T-cell (primary cell): ENCODE results near the gene NRK. TPM values are rescaled to one million over a fixed set of nuclear protein-coding genes. Genes with fewer than 3 reads are reported as not detected.
"Not testable (repeated sequence)": the region's sequence is repeated elsewhere in the genome, so short reads cannot be mapped to it uniquely, and the experiment has no call there.

Source experiments
- ATAC-seq, 4 experiments: fragments of 200-7000 bp in 3 of 4; fragments of 150-1000 bp in 1 of 4; cut with Tn5 transposase; replicated peaks in 1 of 4; 1 replicate in 3 of 4; 2 replicates in 1 of 4; pipeline ENCODE4 v1.10.0; 2021; ENCODE audit warnings: moderate library complexity in 3 of 4, mild to moderate bottlenecking in 2 of 4, moderate number of reproducible peaks in 1 of 4
- CTCF ChIA-PET, 2 donors: fragments of 300-600 bp; sonication (Branson Sonifier 250); formaldehyde crosslinking; loops; one replicate each; lab custom pipeline; 2022; ENCODE audit warnings: antibody characterized with exemption in 2 of 2; lab: Charles Lee
- POLR2A ChIA-PET, 2 donors: fragments of 300-600 bp; sonication (Branson Sonifier 250); formaldehyde crosslinking; loops; one replicate each; lab custom pipeline; 2022; ENCODE audit warnings: antibody characterized with exemption in 2 of 2; lab: Charles Lee
- DNase-seq, 35 experiments: peaks; one replicate each; pipeline versions ENCODE4 v3.0.0 to v3.0.0-alpha.2; 2013 to 2023
- H3K27ac ChIP-seq: one replicate; pipeline ENCODE4 v1.5.1; 2013; ENCODE audit warnings: low read length
- H3K27me3 ChIP-seq, 2 experiments: replicated peaks in 1 of 2; 1 replicate in 1 of 2; 2 replicates in 1 of 2; pipeline versions ENCODE4 v1.6.1 to v1.7.0; 2013; ENCODE audit warnings: low read length in 1 of 2, mixed read lengths in 1 of 2; ENCODE audit not compliant: control insufficient read depth in 2 of 2, insufficient read depth in 2 of 2; ENCODE audit errors: extremely low read depth in 1 of 2
- H3K36me3 ChIP-seq, 2 donors: 1 replicate in 1 of 2; 2 replicates in 1 of 2; pipeline versions ENCODE4 v1.6.1 to v1.7.0; 2013; ENCODE audit warnings: low read length in 1 of 2; ENCODE audit not compliant: control insufficient read depth in 2 of 2, insufficient read depth in 1 of 2; ENCODE audit errors: extremely low read depth in 1 of 2
- H3K4me1 ChIP-seq, 2 experiments: 1 replicate in 1 of 2; 2 replicates in 1 of 2; pipeline versions ENCODE4 v1.6.1 to v1.7.0; 2013; ENCODE audit warnings: low read length in 2 of 2, mixed read lengths in 1 of 2; ENCODE audit not compliant: insufficient read depth in 2 of 2, control insufficient read depth in 1 of 2; ENCODE audit errors: extremely low read depth in 1 of 2
- H3K4me3 ChIP-seq, 2 donors: 1 replicate in 1 of 2; 2 replicates in 1 of 2; pipeline versions ENCODE4 v1.5.1 to v1.7.0; 2013; ENCODE audit warnings: mild to moderate bottlenecking in 2 of 2, low read length in 1 of 2, moderate library complexity in 1 of 2; ENCODE audit not compliant: control insufficient read depth in 1 of 2; ENCODE audit errors: extremely low read depth in 1 of 2
- H3K9me3 ChIP-seq: 2 replicates; pipeline ENCODE4 v1.7.0; 2013
- H3K27ac Mint-ChIP-seq, 2 donors: one replicate each; pipeline ENCODE4 v1.8.0; 2020 to 2021; ENCODE audit warnings: mild to moderate bottlenecking in 2 of 2, mixed read lengths in 2 of 2
- H3K27me3 Mint-ChIP-seq, 2 donors: one replicate each; pipeline ENCODE4 v1.8.0; 2021 to 2022; ENCODE audit warnings: mixed read lengths in 2 of 2
- H3K36me3 Mint-ChIP-seq: one replicate; pipeline ENCODE4 v1.8.0; 2021; ENCODE audit warnings: mixed read lengths
- H3K4me1 Mint-ChIP-seq, 3 donors: one replicate each; pipeline ENCODE4 v1.8.0; 2020 to 2022; ENCODE audit warnings: mixed read lengths in 3 of 3, mild to moderate bottlenecking in 1 of 3
- H3K4me3 Mint-ChIP-seq, 3 donors: one replicate each; pipeline ENCODE4 v1.8.0; 2020 to 2022; ENCODE audit warnings: mild to moderate bottlenecking in 3 of 3, mixed read lengths in 3 of 3, moderate library complexity in 3 of 3
- H3K9me3 Mint-ChIP-seq, 3 donors: one replicate each; pipeline ENCODE4 v1.8.0; 2020 to 2022; ENCODE audit warnings: mixed read lengths in 3 of 3
- WGBS: methylation state at CpG from one replicate; pipeline ENCODE4 v1.1.5; 2013; ENCODE audit warnings: missing lambda C conversion rate; ENCODE audit not compliant: insufficient coverage; 5-methylcytosine and 5-hydroxymethylcytosine counted together
- total RNA-seq, 35 experiments: library from RNA in 6 of 35; stranded (reverse) in 6 of 35; fragments of 120-200 nt in 1 of 35; gene quantifications; one replicate each; pipeline versions ENCODE4 v1.2.1 to v1.2.4 and lab custom pipeline; 2013 to 2026

Gene NRK
- total RNA-seq, 5 donors from 2014 or later (not counting 1 experiment from before 2014, with no cell fraction given), result 0.12 to 0.13 TPM; not detected in 3

GRCh38 chrX:105803891-105804290 lies 18.4 kb upstream of the NRK start:
- Mint-ChIP-seq H3K9me3 (peaks cover 0 to 7% (median 6%) of the 10 kb centered on the region in 3 donors), H3K27me3 (no peaks in the 10 kb centered on the region), H3K36me3 (no peaks in the 10 kb centered on the region), H3K4me3 (no peak overlapping the region), H3K4me1 (no peaks in the 10 kb centered on the region), H3K27ac (no peak overlapping the region)
- H3K27ac ChIP-seq, result no peak overlapping the region
- CTCF ChIA-PET, result no interaction called here
- no peak for DNase-seq
- no peak overlapping the region for H3K4me3 ChIP-seq
- H3K36me3 ChIP-seq, result no peaks in the 10 kb centered on the region
- no peaks in the 10 kb centered on the region for H3K9me3 ChIP-seq
- POLR2A ChIA-PET, result no interaction called here
- H3K4me1 ChIP-seq, result no peaks in the 10 kb centered on the region
- H3K27me3 ChIP-seq, result no peaks in the 10 kb centered on the region
- no peak for ATAC-seq
- no CpG with 5 or more reads among the region's 2 CpGs for WGBS

GRCh38 chrX:105805655-105806054 lies 16.7 kb upstream of the NRK start:
- H3K4me3 ChIP-seq, H3K4me1 ChIP-seq, H3K27me3 ChIP-seq, H3K36me3 ChIP-seq, H3K9me3 ChIP-seq, H3K27ac Mint-ChIP-seq, H3K27ac ChIP-seq, DNase-seq, H3K27me3 Mint-ChIP-seq, H3K4me1 Mint-ChIP-seq, ATAC-seq, CTCF ChIA-PET, H3K36me3 Mint-ChIP-seq, POLR2A ChIA-PET, H3K4me3 Mint-ChIP-seq: not testable (repeated sequence)
- H3K9me3 Mint-ChIP-seq, result peaks cover 3 to 12% (median 6%) of the 10 kb centered on the region in 3 donors

GRCh38 chrX:105816517-105816916 lies 5.8 kb upstream of the NRK start:
- Histone ChIP-seq H3K36me3 (no peaks in the 10 kb centered on the region), H3K9me3 (no peaks in the 10 kb centered on the region), H3K27ac (no peak overlapping the region), H3K27me3 (peaks cover 2 to 4% of the 10 kb centered on the region in 2 experiments), H3K4me1 (no peaks in the 10 kb centered on the region), H3K4me3 (no peak overlapping the region)
- Mint-ChIP-seq H3K9me3 (peaks cover 0 to 3% (median 0%) of the 10 kb centered on the region in 3 donors), H3K36me3 (no peaks in the 10 kb centered on the region), H3K27ac (no peak overlapping the region), H3K27me3 (peaks cover 10 to 51% of the 10 kb centered on the region in 2 donors), H3K4me1 (no peaks in the 10 kb centered on the region), H3K4me3 (no peak overlapping the region)
- WGBS, result 60% methylated on average over 1 of the region's 2 CpGs
- ATAC-seq, result no peak
- no peak for DNase-seq
- ChIA-PET POLR2A (no interaction called here), CTCF (no interaction called here)

- H3K4me3 Mint-ChIP-seq, result no peak overlapping the region
- H3K4me1 Mint-ChIP-seq, result no peaks in the 10 kb centered on the region
- Histone ChIP-seq H3K36me3 (no peaks in the 10 kb centered on the region), H3K4me1 (no peaks in the 10 kb centered on the region), H3K27ac (no peak overlapping the region), H3K9me3 (no peaks in the 10 kb centered on the region), H3K27me3 (peaks cover 2 to 21% of the 10 kb centered on the region in 2 experiments), H3K4me3 (no peak overlapping the region)
- WGBS, result 25% methylated on average over 2 of the region's 7 CpGs
- peaks cover 13 to 56% of the 10 kb centered on the region in 2 donors for H3K27me3 Mint-ChIP-seq
- ATAC-seq, result no peak
- H3K9me3 Mint-ChIP-seq, result no peaks in the 10 kb centered on the region
- ChIA-PET POLR2A (no interaction called here), CTCF (no interaction called here)
- DNase-seq, result no peak
- H3K36me3 Mint-ChIP-seq, result no peaks in the 10 kb centered on the region
- no peak overlapping the region for H3K27ac Mint-ChIP-seq
Observed at GRCh38 chrX:105820247-105820646, 2.1 kb upstream of the NRK start.

- Mint-ChIP-seq H3K4me3 (no peak overlapping the region), H3K9me3 (no peaks in the 10 kb centered on the region), H3K4me1 (no peaks in the 10 kb centered on the region), H3K36me3 (no peaks in the 10 kb centered on the region), H3K27me3 (peaks cover 13 to 48% of the 10 kb centered on the region in 2 donors), H3K27ac (no peak overlapping the region)
- ChIA-PET CTCF (no interaction called here), POLR2A (no interaction called here)
- H3K4me1 ChIP-seq, result no peaks in the 10 kb centered on the region
- no peaks in the 10 kb centered on the region for H3K36me3 ChIP-seq
- no peak for DNase-seq
- ATAC-seq, result no peak
- H3K4me3 ChIP-seq, result no peak overlapping the region
- no peak overlapping the region for H3K27ac ChIP-seq
- 24% methylated on average over 17 of the region's 28 CpGs for WGBS
- peaks cover 2 to 21% of the 10 kb centered on the region in 2 experiments for H3K27me3 ChIP-seq
- no peaks in the 10 kb centered on the region for H3K9me3 ChIP-seq
Observed at GRCh38 chrX:105821471-105822121, 743 bp upstream of the NRK start.

DNA sequence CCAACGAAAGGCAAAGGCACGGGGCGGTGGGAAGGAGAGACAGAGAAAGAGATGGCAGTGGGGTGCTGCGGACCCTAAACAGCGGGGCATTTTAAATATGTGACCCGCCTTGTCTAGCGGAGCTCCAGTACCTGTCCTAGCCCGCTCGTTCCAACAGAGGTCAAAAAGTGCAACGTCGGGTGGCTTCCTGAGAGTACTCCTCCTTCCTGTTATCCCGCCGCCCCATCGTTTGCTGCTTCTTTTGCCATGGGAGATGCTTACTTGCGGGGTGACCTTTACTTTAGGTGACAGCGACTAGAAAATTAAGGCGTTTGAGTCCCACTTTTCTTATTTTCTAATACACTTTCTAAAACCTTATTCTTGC lies 735 bp downstream of the NRK start:
- Mint-ChIP-seq H3K4me3 (no peak overlapping the region), H3K4me1 (no peaks in the 10 kb centered on the region), H3K27ac (no peak overlapping the region), H3K36me3 (no peaks in the 10 kb centered on the region), H3K27me3 (peaks cover 13 to 41% of the 10 kb centered on the region in 2 donors), H3K9me3 (no peaks in the 10 kb centered on the region)
- no peaks in the 10 kb centered on the region for H3K4me1 ChIP-seq
- no peak for ATAC-seq
- H3K27me3 ChIP-seq, result peaks cover 2 to 21% of the 10 kb centered on the region in 2 experiments
- no peak for DNase-seq
- no peaks in the 10 kb centered on the region for H3K9me3 ChIP-seq
- WGBS, result 20% methylated on average over 2 of the region's 17 CpGs
- POLR2A ChIA-PET, result no interaction called here
- CTCF ChIA-PET, result no interaction called here
- no peak overlapping the region for H3K4me3 ChIP-seq
- H3K27ac ChIP-seq, result no peak overlapping the region
- H3K36me3 ChIP-seq, result no peaks in the 10 kb centered on the region

DNA sequence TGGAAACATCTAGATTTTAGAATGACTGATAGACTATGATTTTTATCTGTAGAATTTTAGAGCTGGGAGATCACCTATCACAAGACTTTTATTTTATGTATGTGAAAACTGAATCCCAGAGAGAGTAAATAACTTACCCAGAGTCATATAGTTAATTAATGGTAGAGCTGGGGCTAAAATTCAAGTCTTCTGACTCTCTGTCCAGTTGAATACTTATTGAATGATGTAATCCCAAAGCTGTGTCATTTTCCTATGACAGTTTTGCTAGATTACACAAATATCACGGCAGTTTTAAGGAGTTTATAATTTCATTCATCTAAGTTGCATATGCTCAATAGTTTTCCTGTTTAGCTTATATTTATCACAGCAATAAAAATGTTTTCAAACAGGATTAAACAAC lies 6.7 kb downstream of the NRK start:
- no peaks in the 10 kb centered on the region for H3K4me1 ChIP-seq
- Mint-ChIP-seq H3K27ac (no peak overlapping the region), H3K9me3 (no peaks in the 10 kb centered on the region), H3K4me3 (no peak overlapping the region), H3K36me3 (no peaks in the 10 kb centered on the region), H3K4me1 (no peaks in the 10 kb centered on the region), H3K27me3 (peaks cover 0 to 8% of the 10 kb centered on the region in 2 donors)
- H3K4me3 ChIP-seq, result no peak overlapping the region
- H3K27me3 ChIP-seq, result no peaks in the 10 kb centered on the region
- no CpG with 5 or more reads among the region's 1 CpG for WGBS
- no peak overlapping the region for H3K27ac ChIP-seq
- ChIA-PET CTCF (no interaction called here), POLR2A (no interaction called here)
- no peak for DNase-seq
- H3K9me3 ChIP-seq, result no peaks in the 10 kb centered on the region
- no peak for ATAC-seq
- H3K36me3 ChIP-seq, result no peaks in the 10 kb centered on the region
